HG02763 (cell line): ENCODE data around the gene PGLYRP3.
A peak's percentile ranks its signal among the peaks of the same experiment; 100 is the strongest.

Experiments
- ATAC-seq: cut with Tn5 transposase; IDR thresholded peaks from one replicate; pipeline ENCODE4 v1.9.1; 2021; ENCODE audit warnings: mild to moderate bottlenecking, moderate library complexity; ENCODE audit not compliant: unreplicated experiment

Gene PGLYRP3

GRCh38 chr1:153262462-153263157 lies 50.1 kb downstream of the PGLYRP3 start:
- no peak for ATAC-seq

GRCh38 chr1:153262070-153262366 lies 50.7 kb downstream of the PGLYRP3 start:
- ATAC-seq: no peak

GRCh38 chr1:153261281-153262069 lies 51.3 kb downstream of the PGLYRP3 start:
- no peak for ATAC-seq

- ATAC-seq: no peak
Observed at GRCh38 chr1:153260585-153261280, 52.0 kb downstream of the PGLYRP3 start.

- ATAC-seq: no peak
Observed at GRCh38 chr1:153259387-153259786, 53.4 kb downstream of the PGLYRP3 start, which contains the start of gene LORICRIN. LORICRIN (plus strand) TSS chr1:153259687; CDS start chr1:153260950, 1,263 bp downstream.

- peak; percentile 52 for ATAC-seq
Observed at GRCh38 chr1:153253693-153254092, 59.1 kb downstream of the PGLYRP3 start.

- ATAC-seq: no peak
Observed at GRCh38 chr1:153253076-153253475, 59.7 kb downstream of the PGLYRP3 start.

- ATAC-seq: no peak
Observed at GRCh38 chr1:153251988-153252387, 60.8 kb downstream of the PGLYRP3 start.

GRCh38 chr1:153251562-153251961 lies 61.2 kb downstream of the PGLYRP3 start:
- ATAC-seq: no peak

- no peak for ATAC-seq
Observed at GRCh38 chr1:153251087-153251486, 61.7 kb downstream of the PGLYRP3 start.

- ATAC-seq: no peak
Observed at GRCh38 chr1:153250166-153250565, 62.6 kb downstream of the PGLYRP3 start.

GRCh38 chr1:153248176-153248879 lies 64.4 kb downstream of the PGLYRP3 start:
- ATAC-seq: no peak
